HL-60/S4 (cell line): ENCODE results near the gene MFAP4.

ENCODE experiments used
- in situ Hi-C: fragments of 300-500 bp; cut with MboI; formaldehyde crosslinking; loops from 2 replicates; pipeline ENCODE4 v1.14.3; 2022; ENCODE audit warnings: low sequenced_read_pairs

The MFAP4 gene, protein sequence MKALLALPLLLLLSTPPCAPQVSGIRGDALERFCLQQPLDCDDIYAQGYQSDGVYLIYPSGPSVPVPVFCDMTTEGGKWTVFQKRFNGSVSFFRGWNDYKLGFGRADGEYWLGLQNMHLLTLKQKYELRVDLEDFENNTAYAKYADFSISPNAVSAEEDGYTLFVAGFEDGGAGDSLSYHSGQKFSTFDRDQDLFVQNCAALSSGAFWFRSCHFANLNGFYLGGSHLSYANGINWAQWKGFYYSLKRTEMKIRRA

DNA sequence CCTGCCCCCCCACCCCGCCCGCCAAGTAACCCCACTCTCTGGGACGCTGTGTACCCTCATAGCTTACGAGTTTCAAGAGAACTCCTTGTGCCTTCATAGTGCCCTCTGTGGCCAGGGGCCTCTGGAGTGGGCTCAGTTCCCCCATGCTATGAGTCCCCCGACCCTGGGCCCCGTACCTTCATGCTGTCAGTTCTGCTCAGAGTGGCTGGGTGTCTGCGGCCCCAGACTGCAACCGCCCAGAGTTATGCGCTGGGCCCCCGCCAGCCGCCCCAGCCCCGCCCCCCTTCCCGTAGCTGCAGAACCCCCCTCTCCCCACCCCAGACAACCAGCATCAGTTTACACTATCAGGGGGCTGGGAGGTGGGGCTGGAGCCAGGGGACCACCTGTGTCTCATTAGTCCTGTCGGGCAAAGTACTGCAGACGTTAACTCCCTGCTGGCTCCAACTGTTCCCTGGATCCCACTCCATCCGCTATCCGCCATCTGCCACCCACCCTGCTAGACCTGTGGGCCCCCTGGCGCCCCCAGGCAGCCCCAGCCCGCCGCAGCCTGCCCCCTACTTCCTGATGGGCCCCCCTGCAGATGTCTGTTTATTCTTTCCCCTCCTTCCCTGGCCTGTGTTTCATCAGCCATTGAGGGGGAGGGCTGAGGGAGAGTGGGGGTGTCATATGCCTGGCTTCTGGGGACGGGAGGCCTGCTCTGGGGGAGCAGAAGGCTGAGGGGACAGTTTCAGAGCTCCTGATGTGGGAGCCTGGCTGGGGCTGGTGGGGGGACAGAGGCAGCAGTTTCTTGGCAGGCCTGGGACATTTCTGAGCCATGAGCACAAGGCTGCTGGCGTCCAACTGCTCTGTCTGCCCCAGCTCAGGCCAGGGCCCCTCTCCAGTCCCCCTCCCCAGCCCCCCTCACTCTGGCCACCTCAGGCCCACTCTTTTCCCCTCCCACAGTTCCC lies at the start of gene MFAP4:
TSS of gene MFAP4 (minus strand) at position 217 of the 947 bp plus-strand sequence. CDS start at position 182, 35 bp downstream.
- in situ Hi-C loops: no loop called here

DNA sequence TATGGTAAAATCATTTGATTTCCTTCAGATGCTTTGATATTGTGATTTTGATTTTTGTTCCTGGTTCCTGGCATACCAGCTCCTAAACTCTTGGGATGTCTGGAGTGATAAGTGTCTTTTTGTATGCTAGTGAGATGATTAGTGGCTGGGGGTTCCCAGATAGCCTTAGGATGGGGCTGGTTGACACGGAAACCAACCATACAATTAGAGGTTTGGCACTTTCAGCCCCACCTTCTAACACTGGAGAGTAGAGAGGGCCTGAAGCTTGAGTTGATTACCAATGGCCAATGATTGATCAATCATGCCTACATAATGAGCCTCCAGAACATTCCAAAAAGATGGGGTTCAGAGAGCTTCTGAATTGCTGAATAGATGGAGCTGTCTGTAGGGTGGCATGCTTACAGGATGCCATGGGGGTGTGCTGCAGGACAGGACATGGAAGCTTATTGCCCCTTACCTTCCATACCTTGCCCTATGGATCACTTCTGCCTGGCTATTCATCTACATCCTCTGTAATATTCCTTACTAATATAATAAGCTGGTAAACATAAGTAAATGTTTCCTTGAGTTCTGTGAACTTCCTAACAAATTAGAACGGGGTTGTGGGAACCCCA lies 46.8 kb upstream of the MFAP4 start:
- in situ Hi-C loops: no loop called here

DNA sequence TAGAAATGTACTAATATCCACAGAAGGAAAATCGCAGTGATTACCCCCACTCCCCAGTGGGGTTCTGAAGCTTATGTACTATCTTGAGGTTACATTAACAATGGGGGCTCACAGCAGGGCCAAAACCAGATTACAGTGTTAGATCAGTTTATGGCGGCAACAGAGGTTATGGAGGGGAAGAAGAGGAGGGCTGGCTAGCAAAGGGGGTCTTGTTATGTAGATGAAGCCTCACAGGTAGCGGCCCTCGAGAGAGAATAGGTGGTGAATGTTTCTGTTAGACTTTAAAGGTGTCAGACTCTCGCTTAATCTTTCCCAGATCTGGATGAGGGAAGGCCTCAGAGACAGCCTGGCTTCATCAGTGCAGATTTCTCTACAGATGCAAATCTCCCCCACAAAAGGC lies 46.3 kb upstream of the MFAP4 start:
- in situ Hi-C loops: no loop called here

DNA sequence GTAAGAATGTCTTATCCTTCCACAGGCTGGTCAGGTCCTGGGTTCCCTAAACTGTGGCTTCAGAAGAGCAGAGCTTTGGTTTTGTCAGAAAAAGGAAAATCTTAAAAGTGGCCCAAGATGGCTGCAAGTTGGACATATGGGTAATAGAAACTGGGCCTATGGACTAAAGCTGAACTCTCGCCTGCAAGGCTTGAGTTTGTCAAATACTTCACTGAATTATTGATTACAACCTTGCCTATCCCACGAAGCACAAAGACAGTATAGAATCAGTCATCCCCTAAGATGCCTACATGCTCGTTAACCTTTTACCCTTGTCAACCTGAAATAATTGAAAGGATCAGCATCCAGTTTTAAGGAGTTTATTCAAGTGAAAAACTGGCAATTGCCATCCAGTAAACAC lies 44.7 kb upstream of the MFAP4 start:
- in situ Hi-C loops: no loop called here

DNA sequence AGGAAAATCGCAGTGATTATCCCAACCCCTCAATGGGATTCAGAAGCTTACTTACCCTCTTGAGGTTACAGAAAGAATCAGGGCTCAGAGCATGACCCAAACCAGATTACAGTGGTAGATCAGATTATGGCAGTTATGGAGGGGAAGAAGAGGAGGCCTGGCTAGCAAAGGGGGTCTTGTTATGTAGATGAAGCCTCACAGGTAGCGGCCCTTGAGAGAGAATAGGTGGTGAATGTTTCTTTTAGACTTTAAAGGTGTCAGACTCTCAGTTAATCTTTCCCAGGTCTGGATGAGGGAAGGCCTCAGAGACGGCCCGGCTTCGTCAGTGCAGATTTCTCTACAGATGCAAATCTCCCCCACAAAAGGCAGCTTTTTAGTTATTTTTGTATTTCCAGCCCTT lies 39.6 kb upstream of the MFAP4 start:
- in situ Hi-C loops: no loop called here

DNA sequence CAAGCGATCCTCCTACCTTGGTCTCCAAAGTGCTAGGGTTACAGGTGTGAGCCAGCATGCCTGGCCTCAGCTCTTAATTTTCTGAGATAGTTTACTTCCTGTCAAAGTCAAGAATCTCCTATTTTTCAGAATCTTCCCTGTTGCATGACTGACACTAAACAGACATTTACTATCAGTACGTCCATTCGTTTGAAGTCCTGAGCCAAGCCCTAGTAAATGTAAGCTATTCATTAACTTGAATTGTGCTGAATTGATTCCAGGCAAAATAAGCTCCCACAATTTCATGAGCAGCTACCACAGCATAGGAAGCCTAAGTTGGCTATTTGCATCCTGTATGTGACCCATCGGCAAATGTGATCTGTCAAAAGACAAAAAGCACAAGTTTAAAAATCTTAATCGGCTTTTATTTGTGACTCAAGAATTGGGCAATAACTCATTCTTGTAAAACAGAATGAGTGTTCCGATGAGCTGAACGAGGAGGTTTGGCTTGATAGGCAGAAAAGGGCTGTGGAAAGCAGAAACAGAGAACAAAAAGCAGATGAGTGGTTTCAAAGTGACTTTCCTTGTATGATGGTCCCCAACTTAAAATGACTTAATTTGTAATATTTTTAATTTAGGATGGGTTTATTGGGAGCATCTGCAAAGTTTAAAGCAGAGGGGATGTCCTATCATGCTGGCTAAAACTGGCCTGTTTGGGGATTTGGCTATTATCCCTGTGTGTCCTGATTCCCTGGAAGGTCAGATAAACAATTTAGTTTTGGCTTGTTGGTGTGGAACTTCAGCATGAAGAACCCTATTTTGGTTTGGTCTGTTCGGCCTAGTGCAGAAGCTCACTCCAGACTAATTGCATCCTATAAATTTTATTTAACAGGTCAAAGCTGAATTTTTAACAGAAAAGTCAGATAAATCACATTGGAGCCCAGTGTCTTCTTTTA lies 38.2 kb upstream of the MFAP4 start:
- in situ Hi-C loops: no loop called here

DNA sequence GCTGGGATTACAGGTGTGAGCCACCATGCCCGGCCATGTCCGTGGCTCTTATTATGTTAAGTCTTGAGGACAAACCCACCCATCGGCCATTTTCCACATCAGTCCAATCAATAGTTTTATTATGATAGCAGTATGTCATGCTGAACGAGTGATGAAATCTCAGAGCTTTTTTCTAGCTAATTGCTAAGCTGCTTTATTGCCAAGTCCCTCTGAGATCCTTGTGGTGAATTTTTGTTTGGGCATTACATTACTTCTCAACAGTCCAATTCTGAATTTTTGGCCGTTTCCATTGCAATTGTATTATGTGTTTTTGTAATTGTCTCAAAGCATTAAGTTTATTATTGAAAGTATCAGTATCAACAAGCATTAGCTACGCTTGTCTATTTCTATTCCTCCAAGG lies 34.9 kb upstream of the MFAP4 start:
- in situ Hi-C loops: no loop called here

DNA sequence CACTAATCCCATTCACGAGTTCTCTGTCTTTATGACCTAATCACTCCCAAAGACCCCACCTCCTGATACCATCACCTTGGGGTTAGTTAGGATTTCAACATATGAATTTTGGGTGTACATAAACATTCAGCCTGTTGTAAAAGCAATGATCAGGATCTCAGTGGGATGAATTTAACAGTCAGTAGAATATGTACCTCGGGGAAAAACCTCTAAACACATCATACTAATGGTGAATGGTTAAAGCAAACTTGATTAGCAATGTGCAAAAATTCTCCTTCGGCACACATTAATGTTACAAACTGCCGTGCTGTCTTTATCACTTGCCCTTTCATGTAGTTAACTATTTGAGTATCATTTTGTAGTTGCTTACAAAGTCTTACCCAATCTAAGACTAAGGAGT lies 34.2 kb upstream of the MFAP4 start:
- in situ Hi-C loops: no loop called here

DNA sequence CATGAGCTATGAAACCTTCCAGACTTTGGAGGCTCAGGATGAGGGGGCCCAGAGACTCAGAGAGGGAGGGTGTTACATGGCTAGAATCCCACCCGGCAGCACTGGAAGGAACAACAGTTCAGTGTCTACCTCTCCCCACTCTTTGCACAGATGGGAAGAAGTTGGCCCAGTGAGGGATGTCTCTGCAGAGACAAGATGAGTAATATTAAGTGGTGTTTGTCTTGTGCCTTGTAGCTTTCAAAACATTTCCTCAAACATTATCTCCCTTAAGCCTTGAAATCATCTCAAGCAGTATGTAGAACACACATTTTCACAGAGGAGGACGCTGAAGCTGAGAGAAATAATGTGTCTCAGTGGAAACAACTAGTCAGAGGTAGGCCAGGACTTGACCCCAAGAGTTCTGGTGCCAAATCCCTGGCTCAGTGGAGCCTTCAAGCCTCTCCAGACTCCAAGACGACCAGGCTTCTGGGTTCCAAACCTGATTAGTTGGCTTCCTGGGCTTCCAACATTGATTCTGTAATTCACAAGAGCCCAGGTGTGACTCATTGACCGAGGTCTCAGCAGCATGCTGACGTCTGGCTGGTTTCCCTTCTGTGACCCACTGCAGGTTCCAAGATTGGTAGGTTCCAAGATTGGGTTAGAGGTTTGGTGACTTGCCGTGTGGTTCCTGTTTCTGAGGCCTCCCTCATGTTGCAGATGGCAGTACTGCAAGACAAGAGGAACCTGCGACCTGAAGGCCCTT lies 31.4 kb upstream of the MFAP4 start:
- in situ Hi-C loops: no loop called here

DNA sequence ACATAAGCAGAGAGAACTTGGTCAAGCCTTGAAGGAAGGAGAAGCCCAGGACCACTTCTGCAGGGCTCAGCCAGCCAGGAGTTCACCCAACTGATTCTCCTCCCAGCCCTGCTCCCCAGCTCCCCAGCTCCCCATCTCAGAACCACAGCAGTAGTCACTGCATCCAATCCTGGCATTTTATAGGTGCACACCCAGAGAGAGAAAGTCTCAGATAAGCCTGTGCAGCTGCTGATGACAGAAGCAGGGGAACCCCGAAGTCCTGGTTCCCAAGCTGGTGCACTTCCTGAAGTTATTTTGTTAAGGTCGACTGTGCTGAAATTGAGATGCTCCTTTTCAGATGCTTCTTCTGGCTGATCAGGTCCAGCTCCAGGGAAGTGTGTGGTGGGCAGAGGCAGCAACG lies 30.6 kb upstream of the MFAP4 start:
- in situ Hi-C loops: no loop called here

DNA sequence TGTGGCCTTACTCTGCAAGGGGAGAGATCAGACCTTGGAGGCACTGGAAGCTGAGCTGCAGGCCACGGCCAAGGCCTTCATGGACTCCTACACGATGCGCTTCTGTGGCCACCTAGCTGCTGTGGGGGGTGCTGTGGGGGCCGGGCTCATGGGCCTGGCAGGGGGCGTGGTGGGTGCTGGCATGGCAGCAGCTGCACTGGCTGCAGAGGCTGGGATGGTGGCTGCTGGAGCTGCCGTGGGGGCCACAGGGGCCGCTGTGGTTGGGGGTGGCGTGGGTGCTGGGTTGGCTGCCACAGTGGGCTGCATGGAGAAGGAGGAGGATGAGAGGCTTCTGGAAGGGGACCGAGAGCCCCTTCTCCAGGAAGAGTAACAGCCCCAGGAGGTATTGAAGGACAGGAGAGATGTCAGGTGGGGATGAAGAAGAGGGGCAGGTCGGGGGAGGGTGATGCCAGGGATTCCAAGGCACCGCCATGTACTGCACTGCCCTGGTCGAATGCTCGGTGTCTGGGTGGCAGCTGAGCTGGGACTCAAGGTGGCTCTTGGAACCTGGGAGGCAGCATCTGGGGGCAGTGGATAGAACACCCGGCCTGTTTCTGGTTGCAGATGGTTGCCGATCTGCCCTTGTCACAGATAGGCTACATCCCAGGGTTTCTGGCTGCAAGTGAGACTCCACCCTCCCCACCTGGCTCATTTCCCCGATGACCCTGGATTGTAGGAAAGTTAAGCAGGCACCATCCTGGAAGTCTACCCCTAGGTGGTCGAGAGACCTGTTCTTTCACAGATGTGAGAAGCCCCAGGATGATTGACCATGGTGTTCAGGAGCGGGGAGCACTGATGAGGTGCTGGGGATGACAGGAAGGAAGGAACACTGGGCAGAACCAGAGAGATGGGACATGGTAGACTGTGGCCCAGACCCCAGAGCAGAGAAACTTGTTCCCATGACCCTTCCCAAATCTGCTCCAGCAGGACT lies 29.1 kb upstream of the MFAP4 start:
- in situ Hi-C loops: no loop called here

DNA sequence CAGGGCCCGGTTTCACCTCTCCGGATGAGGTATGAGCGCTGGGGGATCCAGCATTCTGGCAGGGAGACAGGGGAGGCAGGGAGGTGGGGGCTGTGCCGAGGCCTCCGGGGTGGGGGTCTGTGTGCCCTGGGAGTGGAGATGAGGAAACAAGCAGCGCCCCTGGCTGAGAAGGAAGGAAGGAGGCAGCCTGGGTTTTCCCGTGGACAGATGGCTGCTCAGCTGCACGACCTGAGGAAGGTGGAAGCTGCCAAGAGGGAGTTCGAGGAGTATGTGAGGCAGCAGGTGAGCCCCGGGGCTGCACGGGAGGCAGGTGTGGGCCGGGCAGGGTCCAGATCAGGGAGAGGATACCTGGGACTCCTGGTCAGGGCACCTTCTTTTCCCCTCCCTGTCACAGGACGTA lies 28.3 kb upstream of the MFAP4 start:
- in situ Hi-C loops: no loop called here

DNA sequence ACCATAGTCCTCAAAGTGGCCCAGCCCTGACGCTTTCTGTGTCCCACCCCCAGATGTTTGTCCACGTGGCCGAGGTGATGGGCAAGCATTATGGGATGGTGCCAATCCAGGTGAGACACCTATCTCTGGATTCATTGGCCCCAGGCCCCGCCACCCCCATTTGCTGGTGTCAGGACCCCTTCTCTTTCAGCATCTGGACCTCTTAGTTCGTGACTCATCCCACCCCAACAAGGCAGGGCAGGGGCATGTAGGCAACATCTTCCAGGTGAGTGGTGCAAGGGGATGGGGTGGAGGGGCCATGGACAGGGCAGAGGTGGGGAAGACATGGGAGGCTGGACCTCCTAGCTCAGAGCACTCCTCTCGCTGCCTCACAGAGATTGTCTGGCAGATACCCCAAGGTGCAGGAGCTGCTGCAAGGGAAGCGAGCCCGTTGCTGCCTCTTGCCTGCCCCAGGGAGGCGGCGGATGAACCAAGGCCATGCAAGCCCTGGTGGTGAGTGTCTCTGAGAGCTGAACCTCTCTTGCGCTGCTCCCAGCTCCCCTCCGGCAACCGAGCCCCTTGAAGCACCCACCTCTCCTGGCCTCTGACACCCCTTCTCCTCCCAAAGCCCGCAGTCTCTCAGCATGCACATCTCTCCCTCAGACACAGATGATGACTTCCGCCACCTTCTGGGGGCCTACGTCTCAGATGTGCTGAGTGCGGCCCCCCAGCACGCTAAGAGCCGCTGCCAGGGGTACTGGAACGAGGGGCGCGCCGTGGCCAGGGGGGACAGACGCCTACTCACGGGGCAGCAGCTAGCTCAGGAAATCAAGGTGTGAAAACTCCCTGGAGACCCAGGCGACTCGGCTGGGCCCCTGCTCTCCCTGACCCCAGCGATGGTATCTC lies 27.6 kb upstream of the MFAP4 start:
- in situ Hi-C loops: no loop called here

DNA sequence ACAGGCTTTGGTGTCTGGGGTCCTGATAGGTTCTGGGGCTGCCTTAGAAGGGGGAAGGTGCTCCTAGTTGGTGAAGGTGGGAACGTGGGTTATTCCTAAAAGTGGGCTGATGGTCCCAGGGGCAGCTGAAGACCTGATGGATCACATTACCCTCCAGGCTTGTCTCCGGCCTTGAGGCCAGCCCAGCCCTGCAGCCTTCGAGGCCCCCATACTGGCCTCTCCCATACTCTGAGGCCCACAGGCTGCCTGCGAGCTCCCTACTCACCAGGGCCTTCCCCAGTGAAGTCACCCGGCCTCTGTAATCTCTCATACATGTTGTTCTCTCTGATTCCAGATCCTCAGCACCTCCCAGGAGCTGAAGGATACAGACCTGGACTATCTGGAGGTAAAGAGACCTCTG lies 26.8 kb upstream of the MFAP4 start:
- in situ Hi-C loops: no loop called here

DNA sequence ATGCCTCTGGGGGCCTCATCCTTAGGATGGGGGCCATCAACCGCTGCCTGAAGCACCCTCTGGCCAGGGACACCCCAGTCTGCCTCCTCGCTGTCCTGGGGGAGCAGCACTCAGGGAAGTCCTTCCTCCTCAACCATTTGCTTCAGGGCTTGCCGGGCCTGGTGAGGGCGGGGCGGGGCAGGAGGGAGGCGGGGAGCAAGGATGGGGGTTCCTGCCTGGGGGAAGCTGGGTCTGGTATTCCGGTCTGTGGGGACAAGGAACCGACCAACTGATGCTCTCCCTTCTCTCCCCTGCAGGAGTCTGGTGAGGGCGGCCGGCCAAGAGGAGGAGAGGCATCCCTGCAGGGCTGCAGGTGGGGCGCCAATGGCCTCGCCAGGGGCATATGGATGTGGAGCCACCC lies 26.0 kb upstream of the MFAP4 start:
- in situ Hi-C loops: no loop called here

DNA sequence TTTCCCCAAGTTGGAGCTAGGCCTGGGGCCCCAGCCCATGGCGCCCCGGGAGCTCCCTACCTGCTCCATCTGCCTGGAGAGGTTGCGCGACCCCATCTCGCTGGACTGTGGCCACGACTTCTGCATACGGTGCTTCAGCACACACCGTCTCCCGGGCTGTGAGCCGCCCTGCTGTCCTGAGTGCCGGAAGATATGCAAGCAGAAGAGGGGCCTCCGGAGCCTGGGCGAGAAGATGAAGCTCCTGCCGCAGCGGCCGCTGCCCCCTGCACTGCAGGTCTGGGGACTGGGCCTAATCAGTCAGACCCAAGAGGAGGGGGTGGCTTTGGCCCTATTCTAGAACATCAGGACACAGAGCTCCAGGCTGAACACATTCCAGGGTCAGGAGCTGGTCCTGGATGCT lies 25.5 kb upstream of the MFAP4 start:
- in situ Hi-C loops: no loop called here

DNA sequence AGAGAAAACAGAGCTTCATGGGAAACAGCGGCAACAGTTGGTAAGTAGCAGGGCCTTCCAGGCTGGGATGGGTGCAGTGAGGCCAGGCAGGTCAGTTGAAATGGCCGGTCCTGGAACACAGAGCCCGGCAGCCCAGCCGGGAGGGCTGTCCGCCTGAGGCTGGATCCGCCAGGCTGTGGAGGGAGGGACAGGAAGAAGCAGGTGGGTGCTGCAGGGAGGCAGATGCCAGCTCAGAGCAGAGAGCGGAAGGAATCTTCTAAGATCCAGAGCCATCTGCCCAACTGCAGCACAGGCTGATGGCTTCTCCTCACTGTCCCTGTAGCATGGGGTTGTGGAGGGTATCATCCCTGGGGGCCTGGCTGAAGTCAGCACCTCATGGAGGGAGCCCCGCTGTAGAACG lies 24.6 kb upstream of the MFAP4 start:
- in situ Hi-C loops: no loop called here
